Measurements from ENCODE around the gene AOC2.

Gene AOC2

GRCh38 chr17:42832934-42833766 is 11.2 kb upstream of the AOC2 start, which contains the start of gene PSME3:
TSS of gene PSME3 (plus strand) at chr17:42833397. CDS start at chr17:42833632, 235 bp downstream.
- H3K4me3 ChIP-seq (ENCODE audit: low read depth, low read length): peak within 1 kb of the TSS; percentile 79
- TF ChIP-seq, protein P1, sequence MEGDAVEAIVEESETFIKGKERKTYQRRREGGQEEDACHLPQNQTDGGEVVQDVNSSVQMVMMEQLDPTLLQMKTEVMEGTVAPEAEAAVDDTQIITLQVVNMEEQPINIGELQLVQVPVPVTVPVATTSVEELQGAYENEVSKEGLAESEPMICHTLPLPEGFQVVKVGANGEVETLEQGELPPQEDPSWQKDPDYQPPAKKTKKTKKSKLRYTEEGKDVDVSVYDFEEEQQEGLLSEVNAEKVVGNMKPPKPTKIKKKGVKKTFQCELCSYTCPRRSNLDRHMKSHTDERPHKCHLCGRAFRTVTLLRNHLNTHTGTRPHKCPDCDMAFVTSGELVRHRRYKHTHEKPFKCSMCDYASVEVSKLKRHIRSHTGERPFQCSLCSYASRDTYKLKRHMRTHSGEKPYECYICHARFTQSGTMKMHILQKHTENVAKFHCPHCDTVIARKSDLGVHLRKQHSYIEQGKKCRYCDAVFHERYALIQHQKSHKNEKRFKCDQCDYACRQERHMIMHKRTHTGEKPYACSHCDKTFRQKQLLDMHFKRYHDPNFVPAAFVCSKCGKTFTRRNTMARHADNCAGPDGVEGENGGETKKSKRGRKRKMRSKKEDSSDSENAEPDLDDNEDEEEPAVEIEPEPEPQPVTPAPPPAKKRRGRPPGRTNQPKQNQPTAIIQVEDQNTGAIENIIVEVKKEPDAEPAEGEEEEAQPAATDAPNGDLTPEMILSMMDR (IDR thresholded peaks at IDR 0.05; ENCODE audit: low read depth, low read length, missing control alignments): no peak
- peak; percentile 60 for DNase-seq (ENCODE audit: low read depth)

DNA sequence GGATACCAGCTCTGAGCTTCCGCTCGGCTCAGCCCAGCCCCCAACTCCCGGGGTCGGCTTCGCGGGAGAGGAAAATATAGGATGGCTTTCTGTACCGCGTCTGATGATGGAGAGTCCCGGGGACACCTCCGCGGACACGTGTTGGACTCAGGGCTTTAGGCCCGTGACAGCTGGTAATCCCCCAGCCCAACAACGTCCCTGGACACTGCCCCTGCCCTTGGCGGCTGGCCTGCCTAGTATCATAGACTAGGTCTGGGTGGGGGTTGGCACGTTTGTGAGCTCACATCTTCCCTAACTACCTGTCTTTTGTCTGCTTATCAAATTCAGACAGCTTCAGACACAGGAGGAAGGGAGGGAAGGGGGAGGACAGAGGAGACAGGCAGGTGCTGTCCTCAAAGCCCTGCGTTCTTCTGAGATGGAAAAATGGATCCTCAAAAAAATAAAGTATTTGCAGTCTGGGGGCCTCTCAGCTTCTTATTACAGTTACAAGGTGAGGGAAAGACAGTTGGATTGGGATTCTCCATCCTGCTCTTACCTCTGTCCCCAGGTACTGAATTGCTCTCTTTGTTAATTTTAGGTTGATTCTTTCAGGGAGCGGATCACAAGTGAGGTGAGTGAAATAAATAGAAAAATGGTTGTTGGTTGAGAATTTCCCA is 10.5 kb upstream of the AOC2 start:
- H3K4me3 ChIP-seq (ENCODE audit: low read depth, low read length): peak overlapping the region; percentile 79
- TF ChIP-seq, protein P1 (IDR thresholded peaks at IDR 0.05; ENCODE audit: low read depth, low read length, missing control alignments): no peak
- no peak for DNase-seq (ENCODE audit: low read depth)

DNA sequence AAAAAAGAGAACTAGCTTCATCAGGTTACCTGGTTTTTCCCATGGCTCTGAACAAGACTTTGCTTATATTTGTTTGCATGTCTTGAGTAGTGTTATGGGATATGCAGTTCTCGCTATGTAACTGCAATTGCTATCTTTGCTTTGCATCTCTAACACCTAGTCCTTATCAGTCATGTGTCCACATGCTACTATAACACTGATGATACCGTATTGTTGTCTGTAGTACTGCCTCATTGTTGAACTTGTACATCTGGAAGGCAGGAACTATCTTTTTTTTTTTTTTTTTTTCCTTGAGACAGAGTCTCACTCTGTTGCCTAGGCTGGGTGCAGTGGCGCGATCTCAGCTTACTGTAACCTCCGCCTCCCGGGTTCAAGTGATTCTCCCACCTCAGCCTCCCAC is 8.6 kb upstream of the AOC2 start:
- H3K4me3 ChIP-seq (ENCODE audit: low read depth, low read length): no peak overlapping the region
- TF ChIP-seq, protein P1 (IDR thresholded peaks at IDR 0.05; ENCODE audit: low read depth, low read length, missing control alignments): no peak
- DNase-seq (ENCODE audit: low read depth): no peak

DNA sequence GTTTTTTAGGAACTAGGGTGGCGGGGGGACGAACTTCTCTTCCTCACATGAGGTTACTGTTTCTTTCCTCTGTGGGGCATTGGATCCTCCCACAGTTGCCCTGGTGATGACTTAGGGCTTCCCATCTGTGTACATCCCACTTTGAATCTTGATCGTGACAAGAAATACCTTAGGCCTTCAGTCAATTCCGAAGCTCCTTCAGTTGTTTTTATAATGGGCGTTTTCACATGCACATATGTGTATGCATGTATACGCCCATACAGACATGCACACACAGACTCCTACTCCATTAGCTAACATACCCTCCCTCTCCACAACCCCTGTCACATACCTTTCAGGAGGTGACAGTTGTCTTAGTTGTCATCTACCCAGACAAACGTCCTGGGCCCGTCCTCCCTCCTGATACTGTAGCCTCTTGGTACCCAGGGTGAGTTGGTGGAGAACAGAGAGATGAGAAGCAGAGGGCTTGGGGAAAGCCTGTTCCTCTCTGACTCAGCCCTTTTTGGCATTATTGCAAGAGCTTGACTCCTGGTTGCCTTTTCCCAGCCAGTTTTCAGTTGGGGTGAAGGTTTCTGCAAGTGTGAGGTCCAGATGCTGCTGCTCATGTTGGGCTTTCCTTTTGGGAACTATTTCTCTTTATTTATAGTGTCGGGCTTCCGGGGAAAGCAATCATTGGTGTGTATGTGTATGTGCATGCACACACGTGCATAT is 2.2 kb upstream of the AOC2 start:
- TF ChIP-seq, protein P1 (IDR thresholded peaks at IDR 0.05; ENCODE audit: low read depth, low read length, missing control alignments): no peak
- H3K4me3 ChIP-seq (ENCODE audit: low read depth, low read length): no peak overlapping the region
- no peak for DNase-seq (ENCODE audit: low read depth)

DNA sequence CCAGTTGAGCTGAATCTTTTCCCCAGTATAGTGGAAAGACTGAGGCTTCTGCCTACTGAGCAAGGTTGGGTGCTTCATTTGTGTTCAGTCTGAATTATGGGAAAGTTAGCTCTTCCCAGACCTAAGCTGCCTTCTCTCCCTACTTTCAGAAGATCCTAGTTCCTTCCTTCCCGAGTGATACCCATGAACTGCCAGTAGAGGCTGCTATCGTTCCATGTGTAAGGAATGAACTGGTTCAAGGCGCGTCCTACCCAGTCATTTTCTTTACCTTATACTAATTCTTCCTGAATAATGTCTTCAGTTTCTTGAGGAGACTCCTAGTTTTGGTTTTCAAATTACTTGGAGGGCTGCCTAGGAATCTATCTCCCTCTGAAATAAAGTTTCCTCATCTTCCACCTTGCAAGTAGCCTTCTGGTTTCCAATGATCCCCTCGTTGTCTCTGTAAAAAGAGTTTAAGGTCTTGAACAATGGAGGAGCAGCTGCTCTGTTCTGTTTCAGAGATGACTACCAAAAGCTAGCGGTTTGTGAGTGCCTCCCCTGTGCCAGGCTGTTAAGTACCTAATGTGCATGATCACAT is 934 bp upstream of the AOC2 start:
- no peak overlapping the region for H3K4me3 ChIP-seq (ENCODE audit: low read depth, low read length)
- TF ChIP-seq, protein P1 (IDR thresholded peaks at IDR 0.05; ENCODE audit: low read depth, low read length, missing control alignments): peak; percentile 82
- no peak for DNase-seq (ENCODE audit: low read depth)

GRCh38 chr17:42844761-42845555 is 578 bp downstream of the AOC2 start:
- no peak for DNase-seq (ENCODE audit: low read depth)
- no peak overlapping the region for H3K4me3 ChIP-seq (ENCODE audit: low read depth, low read length)
- TF ChIP-seq, protein P1 (IDR thresholded peaks at IDR 0.05; ENCODE audit: low read depth, low read length, missing control alignments): no peak

Data from GM12864 (cell line).